GM10266 (cell line): ENCODE measurements around the gene JMJD1C.

Experiments used
- DNase-seq: peaks from one replicate; pipeline ENCODE4 v3.0.0; 2012; ENCODE audit errors: extremely low spot score
- TF ChIP-seq, protein P1 (sequence below): IDR thresholded peaks from 2 replicates; pipeline ENCODE4 v1.5.1; 2012; ENCODE audit warnings: mild to moderate bottlenecking, low read depth; ENCODE audit not compliant: control insufficient read depth, insufficient read depth; ENCODE audit errors: missing control alignments

Gene JMJD1C

DNA sequence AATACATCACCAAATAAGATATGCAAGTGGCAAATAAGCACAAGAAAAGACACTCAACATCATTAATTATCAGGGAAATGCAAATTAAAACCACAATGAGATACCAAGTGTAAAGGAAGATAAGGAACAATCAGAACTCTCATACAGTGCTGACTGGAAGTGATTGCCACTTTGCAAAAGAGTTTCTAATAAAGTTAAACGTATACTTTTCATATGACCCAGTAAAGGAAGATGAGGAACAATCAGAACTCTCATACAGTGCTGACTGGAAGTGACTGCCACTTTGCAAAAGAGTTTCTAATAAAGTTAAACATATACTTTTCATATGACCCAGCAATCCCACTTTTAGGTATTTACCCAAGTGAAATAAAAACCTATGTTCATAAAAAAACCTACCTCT is 12.2 kb upstream of the JMJD1C start:
- no peak for DNase-seq
- TF ChIP-seq, protein P1, sequence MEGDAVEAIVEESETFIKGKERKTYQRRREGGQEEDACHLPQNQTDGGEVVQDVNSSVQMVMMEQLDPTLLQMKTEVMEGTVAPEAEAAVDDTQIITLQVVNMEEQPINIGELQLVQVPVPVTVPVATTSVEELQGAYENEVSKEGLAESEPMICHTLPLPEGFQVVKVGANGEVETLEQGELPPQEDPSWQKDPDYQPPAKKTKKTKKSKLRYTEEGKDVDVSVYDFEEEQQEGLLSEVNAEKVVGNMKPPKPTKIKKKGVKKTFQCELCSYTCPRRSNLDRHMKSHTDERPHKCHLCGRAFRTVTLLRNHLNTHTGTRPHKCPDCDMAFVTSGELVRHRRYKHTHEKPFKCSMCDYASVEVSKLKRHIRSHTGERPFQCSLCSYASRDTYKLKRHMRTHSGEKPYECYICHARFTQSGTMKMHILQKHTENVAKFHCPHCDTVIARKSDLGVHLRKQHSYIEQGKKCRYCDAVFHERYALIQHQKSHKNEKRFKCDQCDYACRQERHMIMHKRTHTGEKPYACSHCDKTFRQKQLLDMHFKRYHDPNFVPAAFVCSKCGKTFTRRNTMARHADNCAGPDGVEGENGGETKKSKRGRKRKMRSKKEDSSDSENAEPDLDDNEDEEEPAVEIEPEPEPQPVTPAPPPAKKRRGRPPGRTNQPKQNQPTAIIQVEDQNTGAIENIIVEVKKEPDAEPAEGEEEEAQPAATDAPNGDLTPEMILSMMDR = no peak

DNA sequence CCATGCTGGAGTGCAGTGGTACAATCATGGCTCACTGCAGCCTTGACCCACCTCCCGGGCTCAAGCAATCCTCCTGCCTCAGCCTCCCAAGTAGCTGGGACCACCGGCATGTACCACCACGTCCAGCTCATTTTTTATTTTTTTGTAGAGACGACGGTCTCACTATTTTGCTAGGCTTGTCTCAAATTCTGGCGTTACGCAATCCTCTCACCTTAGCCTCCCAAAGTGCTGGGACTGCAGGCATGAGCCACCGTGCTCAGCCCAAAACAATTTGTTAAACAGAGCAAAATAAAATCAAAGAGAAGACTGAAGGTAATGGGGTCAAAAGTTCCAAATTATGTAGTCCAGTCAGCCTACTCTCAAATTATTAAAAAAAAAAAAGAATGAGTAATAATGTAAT is 8.7 kb upstream of the JMJD1C start:
- no peak for DNase-seq
- TF ChIP-seq, protein P1 = no peak

DNA sequence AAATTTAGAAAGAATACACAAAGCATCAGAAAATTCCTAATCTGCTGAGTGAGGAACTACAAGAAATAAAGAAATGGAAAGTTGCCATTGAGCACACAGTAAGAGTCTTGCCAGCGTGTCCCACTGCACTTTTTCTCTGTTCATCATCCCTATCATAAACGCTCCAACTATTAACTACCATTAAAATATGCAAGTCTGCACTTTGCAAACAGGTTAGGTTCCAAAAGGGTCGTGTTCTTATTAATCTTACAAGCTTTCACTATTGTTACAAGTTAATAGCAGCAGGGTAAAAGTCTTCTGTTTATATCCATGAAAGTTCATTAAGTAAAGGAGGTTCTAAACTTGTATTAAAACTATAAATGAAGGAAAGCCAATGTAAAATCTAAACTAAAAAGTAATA is 5.2 kb upstream of the JMJD1C start:
- DNase-seq = no peak
- TF ChIP-seq, protein P1 = no peak

DNA sequence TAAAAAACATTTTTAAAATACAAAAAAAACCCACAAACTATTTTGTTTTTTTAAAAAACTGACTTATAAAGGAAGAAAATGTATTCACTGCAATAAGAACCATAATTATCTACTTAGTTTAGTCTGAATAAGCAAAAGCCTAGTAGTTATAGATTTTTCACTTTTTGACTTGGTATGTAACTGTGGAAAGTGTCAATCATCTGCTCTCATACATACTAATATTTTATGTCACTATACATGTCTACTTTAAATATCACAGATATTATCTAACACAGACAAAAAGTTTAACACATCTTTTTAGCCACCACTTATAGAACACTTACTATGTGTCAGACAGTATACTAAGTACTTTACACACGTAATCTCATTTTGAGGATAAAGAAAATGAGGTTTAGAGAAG is 3.2 kb upstream of the JMJD1C start:
- TF ChIP-seq, protein P1 = no peak
- DNase-seq = no peak

DNA sequence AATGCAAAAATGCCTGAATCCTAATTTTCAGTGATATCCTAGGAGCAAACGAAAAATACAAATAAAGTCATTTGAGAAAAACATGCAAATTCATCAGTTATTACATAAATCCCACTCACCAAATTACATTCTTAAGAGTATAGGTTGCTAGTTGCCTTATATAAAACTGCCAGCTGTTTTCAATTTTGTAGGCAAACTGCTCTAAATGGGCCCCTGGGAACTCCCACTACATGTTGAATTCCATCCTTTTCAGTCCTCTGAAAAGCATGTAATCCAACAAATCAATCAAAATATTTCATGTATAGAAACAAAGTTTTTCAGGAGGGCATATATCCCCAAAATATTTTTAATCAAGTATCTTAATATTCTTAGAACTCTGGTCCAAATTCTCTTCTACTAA is 2.1 kb upstream of the JMJD1C start:
- TF ChIP-seq, protein P1 = no peak
- no peak for DNase-seq

GRCh38 chr10:63466144-63466935 is 563 bp upstream of the JMJD1C start:
- TF ChIP-seq, protein P1 = no peak
- peak; percentile 56 for DNase-seq
